ENCODE measurements around the gene TGFBR3L.

GRCh38 chr19:7941895-7942596, 27.4 kb downstream of the TGFBR3L start:
- no peak for TF ChIP-seq CTCF (IDR thresholded peaks at IDR 0.05)
- no peak for TF ChIP-seq FOXJ3 (CRISPR knock-in tag; IDR thresholded peaks at IDR 0.05; ENCODE audit: borderline replicate concordance)
- no peak for TF ChIP-seq CREB1 (CRISPR knock-in tag; IDR thresholded peaks at IDR 0.05)
- no peak for TF ChIP-seq TP53 (CRISPR knock-in tag; IDR thresholded peaks at IDR 0.05)
- no peak for TF ChIP-seq ZNF416 (CRISPR knock-in tag; IDR thresholded peaks at IDR 0.05)
